Liver (tissue), 3 donors: ENCODE results near the gene CASP14.

ENCODE experiments used
- TF ChIP-seq, protein P1 (sequence below): fragments of 150-350 bp; IDR thresholded peaks from 2 replicates; pipeline ENCODE4 v1.5.1; 2017; ENCODE audit warnings: improper control_type of control experiment, low read depth, low read length; ENCODE audit not compliant: missing input control
- TF ChIP-seq, protein P2 (sequence below): IDR thresholded peaks from 2 replicates; pipeline ENCODE4 v1.6.1; 2016; ENCODE audit warnings: antibody characterized with exemption
- TF ChIP-seq, protein P3 (sequence below): IDR thresholded peaks from 2 replicates; pipeline ENCODE4 v1.6.1; 2016; ENCODE audit warnings: antibody characterized with exemption
- donor health status: healthy.
- donor health status: healthy.

DNA sequence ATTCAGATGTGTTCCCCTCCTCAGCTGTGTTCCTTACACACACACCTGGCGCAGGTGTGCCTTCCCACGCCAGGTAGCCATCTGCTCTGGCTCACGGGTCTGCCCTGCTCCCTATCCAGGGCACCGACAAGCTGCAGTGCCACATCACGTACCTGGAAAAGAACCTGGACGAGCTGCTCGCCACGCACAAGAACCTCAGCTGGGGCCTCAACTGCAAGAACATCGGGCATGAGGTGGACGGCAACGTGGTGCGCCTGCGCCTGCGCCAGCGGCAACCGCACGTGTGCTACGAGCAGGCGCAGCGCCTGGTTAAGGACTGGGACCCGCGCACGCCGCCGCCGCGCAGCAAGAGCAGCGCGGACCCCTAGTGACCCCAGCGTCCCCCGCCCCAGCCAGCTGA is 26.5 kb upstream of the CASP14 start:
- TF ChIP-seq, protein P1, sequence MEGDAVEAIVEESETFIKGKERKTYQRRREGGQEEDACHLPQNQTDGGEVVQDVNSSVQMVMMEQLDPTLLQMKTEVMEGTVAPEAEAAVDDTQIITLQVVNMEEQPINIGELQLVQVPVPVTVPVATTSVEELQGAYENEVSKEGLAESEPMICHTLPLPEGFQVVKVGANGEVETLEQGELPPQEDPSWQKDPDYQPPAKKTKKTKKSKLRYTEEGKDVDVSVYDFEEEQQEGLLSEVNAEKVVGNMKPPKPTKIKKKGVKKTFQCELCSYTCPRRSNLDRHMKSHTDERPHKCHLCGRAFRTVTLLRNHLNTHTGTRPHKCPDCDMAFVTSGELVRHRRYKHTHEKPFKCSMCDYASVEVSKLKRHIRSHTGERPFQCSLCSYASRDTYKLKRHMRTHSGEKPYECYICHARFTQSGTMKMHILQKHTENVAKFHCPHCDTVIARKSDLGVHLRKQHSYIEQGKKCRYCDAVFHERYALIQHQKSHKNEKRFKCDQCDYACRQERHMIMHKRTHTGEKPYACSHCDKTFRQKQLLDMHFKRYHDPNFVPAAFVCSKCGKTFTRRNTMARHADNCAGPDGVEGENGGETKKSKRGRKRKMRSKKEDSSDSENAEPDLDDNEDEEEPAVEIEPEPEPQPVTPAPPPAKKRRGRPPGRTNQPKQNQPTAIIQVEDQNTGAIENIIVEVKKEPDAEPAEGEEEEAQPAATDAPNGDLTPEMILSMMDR = no peak
- TF ChIP-seq, protein P2, sequence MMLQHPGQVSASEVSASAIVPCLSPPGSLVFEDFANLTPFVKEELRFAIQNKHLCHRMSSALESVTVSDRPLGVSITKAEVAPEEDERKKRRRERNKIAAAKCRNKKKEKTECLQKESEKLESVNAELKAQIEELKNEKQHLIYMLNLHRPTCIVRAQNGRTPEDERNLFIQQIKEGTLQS = no peak
- TF ChIP-seq, protein P3, sequence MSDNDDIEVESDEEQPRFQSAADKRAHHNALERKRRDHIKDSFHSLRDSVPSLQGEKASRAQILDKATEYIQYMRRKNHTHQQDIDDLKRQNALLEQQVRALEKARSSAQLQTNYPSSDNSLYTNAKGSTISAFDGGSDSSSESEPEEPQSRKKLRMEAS = no peak
